ENCODE results near the gene USP2.

USP2 gene

GRCh38 chr11:119377961-119378667 lies 3.4 kb downstream of the USP2 start:
- TF ChIP-seq EZH2phosphoT487 (conservative IDR thresholded peaks at IDR 0.05; ENCODE audit: low read length) = no peak
- TF ChIP-seq CTCF (IDR thresholded peaks at IDR 0.05; ENCODE audit: insufficient read depth, low read length, poor library complexity, severe bottlenecking) = no peak
- Histone ChIP-seq H3K27ac (ENCODE audit: low read depth, low read length) (no peak overlapping the region), H3K4me2 (ENCODE audit: low read depth, low read length, poor library complexity, severe bottlenecking) (no peak overlapping the region), H3K9me3 (ENCODE audit: insufficient read depth, low read length) (no peaks in the 10 kb centered on the region), H3K9me2 (replicated peaks; ENCODE audit: insufficient read depth, low read length) (no peaks in the 10 kb centered on the region), H4K20me1 (ENCODE audit: low read depth, low read length) (no peaks in the 10 kb centered on the region), H2AFZ (ENCODE audit: low read depth, low read length, severe bottlenecking) (no peak overlapping the region), H3K9ac (ENCODE audit: low read length) (no peak overlapping the region), H3K27me3 (ENCODE audit: low read length) (no peaks in the 10 kb centered on the region), H3K79me2 (ENCODE audit: insufficient read depth, low read length) (no peaks in the 10 kb centered on the region), H3F3A (ENCODE audit: insufficient read depth) (no peaks in the 10 kb centered on the region), H3K4me3 (ENCODE audit: insufficient read depth, low read length, poor library complexity, severe bottlenecking) (no peak overlapping the region), H3K36me3 (ENCODE audit: low read length) (no peaks in the 10 kb centered on the region)

GRCh38 chr11:119377112-119377901 lies 4.2 kb downstream of the USP2 start:
- H3K9ac ChIP-seq (ENCODE audit: low read length) = no peak overlapping the region
- H3K27ac ChIP-seq (ENCODE audit: low read depth, low read length) = no peak overlapping the region
- H3K79me2 ChIP-seq (ENCODE audit: insufficient read depth, low read length) = no peaks in the 10 kb centered on the region
- no peaks in the 10 kb centered on the region for H3F3A ChIP-seq (ENCODE audit: insufficient read depth)
- TF ChIP-seq CTCF (IDR thresholded peaks at IDR 0.05; ENCODE audit: insufficient read depth, low read length, poor library complexity, severe bottlenecking) (no peak), EZH2phosphoT487 (conservative IDR thresholded peaks at IDR 0.05; ENCODE audit: low read length) (no peak)
- no peak overlapping the region for H3K4me2 ChIP-seq (ENCODE audit: low read depth, low read length, poor library complexity, severe bottlenecking)
- no peaks in the 10 kb centered on the region for H3K9me3 ChIP-seq (ENCODE audit: insufficient read depth, low read length)
- H4K20me1 ChIP-seq (ENCODE audit: low read depth, low read length) = no peaks in the 10 kb centered on the region
- no peaks in the 10 kb centered on the region for H3K9me2 ChIP-seq (replicated peaks; ENCODE audit: insufficient read depth, low read length)
- no peak overlapping the region for H3K4me3 ChIP-seq (ENCODE audit: insufficient read depth, low read length, poor library complexity, severe bottlenecking)
- no peaks in the 10 kb centered on the region for H3K27me3 ChIP-seq (ENCODE audit: low read length)
- no peak overlapping the region for H2AFZ ChIP-seq (ENCODE audit: low read depth, low read length, severe bottlenecking)
- no peaks in the 10 kb centered on the region for H3K36me3 ChIP-seq (ENCODE audit: low read length)

GRCh38 chr11:119376197-119376847 lies 5.2 kb downstream of the USP2 start:
- H3F3A ChIP-seq (ENCODE audit: insufficient read depth) = no peaks in the 10 kb centered on the region
- no peak overlapping the region for H3K4me2 ChIP-seq (ENCODE audit: low read depth, low read length, poor library complexity, severe bottlenecking)
- H2AFZ ChIP-seq (ENCODE audit: low read depth, low read length, severe bottlenecking) = no peak overlapping the region
- no peak overlapping the region for H3K4me3 ChIP-seq (ENCODE audit: insufficient read depth, low read length, poor library complexity, severe bottlenecking)
- H3K9ac ChIP-seq (ENCODE audit: low read length) = no peak overlapping the region
- H3K36me3 ChIP-seq (ENCODE audit: low read length) = no peaks in the 10 kb centered on the region
- H3K27me3 ChIP-seq (ENCODE audit: low read length) = no peaks in the 10 kb centered on the region
- H3K9me3 ChIP-seq (ENCODE audit: insufficient read depth, low read length) = no peaks in the 10 kb centered on the region
- TF ChIP-seq CTCF (IDR thresholded peaks at IDR 0.05; ENCODE audit: insufficient read depth, low read length, poor library complexity, severe bottlenecking) (no peak), EZH2phosphoT487 (conservative IDR thresholded peaks at IDR 0.05; ENCODE audit: low read length) (no peak)
- no peaks in the 10 kb centered on the region for H3K9me2 ChIP-seq (replicated peaks; ENCODE audit: insufficient read depth, low read length)
- no peaks in the 10 kb centered on the region for H3K79me2 ChIP-seq (ENCODE audit: insufficient read depth, low read length)
- no peaks in the 10 kb centered on the region for H4K20me1 ChIP-seq (ENCODE audit: low read depth, low read length)
- no peak overlapping the region for H3K27ac ChIP-seq (ENCODE audit: low read depth, low read length)
